Measurements from ENCODE around the gene SMOC2. TPM values are rescaled to one million over a fixed set of nuclear protein-coding genes. Genes with fewer than 3 reads are reported as not detected.

The SMOC2 gene
- total RNA-seq, 6 experiments from 2014 or later = 0.42 to 3.5 (median 1.2) TPM

DNA sequence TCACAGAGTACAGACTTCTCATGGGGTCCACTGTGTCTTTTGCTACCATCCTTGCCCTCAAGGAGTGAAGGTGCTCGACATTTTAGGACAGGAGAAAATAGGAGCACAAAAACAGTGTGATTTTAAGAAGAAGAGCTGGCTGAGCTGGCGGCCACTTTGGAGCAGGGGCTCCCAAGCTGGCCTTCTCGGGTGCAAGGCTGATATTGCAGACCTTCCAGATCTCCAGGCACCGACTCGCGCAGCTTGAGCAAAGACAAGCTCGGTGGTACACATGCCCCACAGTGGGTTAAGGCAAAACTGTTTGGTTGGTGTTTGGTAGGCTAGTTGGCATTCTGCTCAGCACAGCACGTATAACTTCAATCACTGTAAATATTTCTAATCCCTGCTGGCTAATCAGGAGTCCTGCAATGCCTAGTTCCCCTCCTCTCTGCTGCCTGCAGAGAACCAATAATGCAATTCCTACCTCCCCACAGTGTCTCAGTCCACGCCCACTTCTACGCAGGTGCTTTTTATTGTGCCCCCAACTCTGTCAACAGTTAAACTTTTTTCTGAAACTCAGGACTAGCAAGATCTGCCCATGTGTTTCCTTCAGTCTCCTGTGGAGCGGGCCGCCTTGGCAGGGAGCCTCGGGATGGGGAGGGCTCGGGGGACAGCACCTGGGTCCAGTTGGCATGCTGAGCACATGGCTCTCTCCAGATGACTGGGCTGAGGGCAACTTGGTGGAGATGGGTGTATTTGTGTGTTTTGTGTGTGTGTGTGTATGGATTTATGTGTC lies 12.7 kb upstream of the SMOC2 start:
- 55% methylated on average over 10 of the region's 14 CpGs for WGBS (ENCODE audit: insufficient coverage, low coverage, low lambda C conversion rate, missing lambda C conversion rate)
- ATAC-seq (no peak), DNase-seq (no peak)
- TF ChIP-seq POLR2A (IDR thresholded peaks at IDR 0.05) = no peak
- TF ChIP-seq, protein P1, sequence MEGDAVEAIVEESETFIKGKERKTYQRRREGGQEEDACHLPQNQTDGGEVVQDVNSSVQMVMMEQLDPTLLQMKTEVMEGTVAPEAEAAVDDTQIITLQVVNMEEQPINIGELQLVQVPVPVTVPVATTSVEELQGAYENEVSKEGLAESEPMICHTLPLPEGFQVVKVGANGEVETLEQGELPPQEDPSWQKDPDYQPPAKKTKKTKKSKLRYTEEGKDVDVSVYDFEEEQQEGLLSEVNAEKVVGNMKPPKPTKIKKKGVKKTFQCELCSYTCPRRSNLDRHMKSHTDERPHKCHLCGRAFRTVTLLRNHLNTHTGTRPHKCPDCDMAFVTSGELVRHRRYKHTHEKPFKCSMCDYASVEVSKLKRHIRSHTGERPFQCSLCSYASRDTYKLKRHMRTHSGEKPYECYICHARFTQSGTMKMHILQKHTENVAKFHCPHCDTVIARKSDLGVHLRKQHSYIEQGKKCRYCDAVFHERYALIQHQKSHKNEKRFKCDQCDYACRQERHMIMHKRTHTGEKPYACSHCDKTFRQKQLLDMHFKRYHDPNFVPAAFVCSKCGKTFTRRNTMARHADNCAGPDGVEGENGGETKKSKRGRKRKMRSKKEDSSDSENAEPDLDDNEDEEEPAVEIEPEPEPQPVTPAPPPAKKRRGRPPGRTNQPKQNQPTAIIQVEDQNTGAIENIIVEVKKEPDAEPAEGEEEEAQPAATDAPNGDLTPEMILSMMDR (IDR thresholded peaks at IDR 0.05) = no peak
- H3K36me3 ChIP-seq = no peaks in the 10 kb centered on the region
- H3K9me3 ChIP-seq = no peaks in the 10 kb centered on the region
- no peaks in the 10 kb centered on the region for H3K4me1 ChIP-seq
- no peak overlapping the region for H3K4me3 ChIP-seq
- intact Hi-C loops (cut with DNase I) = no loop called here
- H3K27ac ChIP-seq = no peak overlapping the region
- H3K27me3 ChIP-seq = no peaks in the 10 kb centered on the region

DNA sequence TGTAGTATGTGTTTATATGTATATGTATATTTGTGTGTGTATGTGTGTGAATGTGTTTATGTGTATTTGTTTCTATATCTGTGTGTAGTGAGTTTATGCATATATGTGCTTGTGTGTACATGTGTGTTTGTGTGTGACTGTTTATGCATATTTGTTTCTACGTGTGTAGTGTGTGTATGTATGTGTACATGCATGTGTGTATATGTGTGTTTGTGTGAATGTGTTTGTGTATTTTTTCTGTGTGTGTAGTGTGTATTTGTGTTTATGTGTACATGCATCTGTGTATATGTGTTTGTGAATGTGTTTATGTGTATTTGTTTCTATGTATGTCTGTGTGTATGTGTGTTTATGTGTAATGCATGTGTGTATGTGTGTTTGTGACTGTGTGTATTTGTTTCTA lies 12.1 kb upstream of the SMOC2 start:
- H3K4me1 ChIP-seq = no peaks in the 10 kb centered on the region
- H3K27me3 ChIP-seq = no peaks in the 10 kb centered on the region
- no peak overlapping the region for H3K27ac ChIP-seq
- DNase-seq (no peak), ATAC-seq (no peak)
- 61% methylated on average over 1 of the region's 1 CpG for WGBS (ENCODE audit: insufficient coverage, low coverage, low lambda C conversion rate, missing lambda C conversion rate)
- no peak for TF ChIP-seq POLR2A (IDR thresholded peaks at IDR 0.05)
- TF ChIP-seq, protein P1 (IDR thresholded peaks at IDR 0.05) = no peak
- no peaks in the 10 kb centered on the region for H3K9me3 ChIP-seq
- no peak overlapping the region for H3K4me3 ChIP-seq
- H3K36me3 ChIP-seq = no peaks in the 10 kb centered on the region
- intact Hi-C loops (cut with DNase I) = no loop called here

DNA sequence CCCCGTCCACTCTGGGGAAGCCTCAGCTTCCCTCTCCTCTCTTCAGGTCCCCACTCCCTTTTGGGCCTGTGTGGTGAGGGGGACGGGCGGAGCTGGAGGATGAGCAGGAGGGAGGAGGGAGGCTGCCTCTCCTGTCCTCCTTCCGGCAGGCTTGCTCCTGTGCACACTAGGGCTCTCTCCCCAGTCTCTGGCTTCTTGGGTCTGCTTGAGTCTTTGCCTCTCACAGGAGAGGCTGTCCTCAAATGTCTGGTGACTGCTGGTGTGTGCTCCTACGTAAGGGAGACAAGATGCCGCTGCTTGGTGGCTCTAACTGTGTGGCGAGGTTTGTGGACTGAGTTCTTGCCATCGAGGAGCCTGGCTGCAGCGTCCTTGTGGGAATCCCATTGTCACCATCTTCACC lies 8.8 kb upstream of the SMOC2 start:
- WGBS (ENCODE audit: insufficient coverage, low coverage, low lambda C conversion rate, missing lambda C conversion rate) = 42% methylated on average over 1 of the region's 9 CpGs

DNA sequence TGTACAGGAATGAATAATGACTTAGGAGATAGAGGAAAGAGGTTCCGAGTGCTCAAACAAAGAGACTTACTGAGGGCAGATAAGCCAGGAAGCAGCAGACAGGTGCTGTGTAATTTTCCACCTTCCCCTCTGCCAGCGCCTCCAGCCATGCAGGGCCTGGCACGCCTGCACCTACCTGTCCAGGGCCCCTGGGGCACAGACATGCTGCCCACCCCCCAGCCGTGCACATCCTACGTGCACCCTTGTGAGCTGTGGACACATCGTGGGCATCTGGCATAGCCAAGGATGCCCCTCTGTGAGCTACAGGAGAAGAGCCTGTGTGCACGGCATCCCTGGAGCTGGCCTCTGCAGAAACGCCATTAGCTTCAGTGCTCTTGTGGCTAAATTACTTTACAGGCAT lies 7.1 kb upstream of the SMOC2 start:
- no peak for ATAC-seq
- no peak overlapping the region for H3K27ac ChIP-seq
- no peak overlapping the region for H3K4me3 ChIP-seq
- TF ChIP-seq, protein P1 (IDR thresholded peaks at IDR 0.05) = no peak
- no peak for TF ChIP-seq POLR2A (IDR thresholded peaks at IDR 0.05)
- intact Hi-C loops (cut with DNase I) = no loop called here
- H3K36me3 ChIP-seq = no peaks in the 10 kb centered on the region
- no peaks in the 10 kb centered on the region for H3K9me3 ChIP-seq
- 75% methylated on average over 3 of the region's 8 CpGs for WGBS (ENCODE audit: insufficient coverage, low coverage, low lambda C conversion rate, missing lambda C conversion rate)
- no peaks in the 10 kb centered on the region for H3K27me3 ChIP-seq
- H3K4me1 ChIP-seq = no peaks in the 10 kb centered on the region
- no peak for DNase-seq

More for the DNA sequence above, 8.8 kb upstream of the SMOC2 start:
- H3K9me3 ChIP-seq = no peaks in the 10 kb centered on the region
- H3K27ac ChIP-seq = no peak overlapping the region
- no peaks in the 10 kb centered on the region for H3K27me3 ChIP-seq
- no peak overlapping the region for H3K4me3 ChIP-seq
- ATAC-seq (no peak), DNase-seq (no peak)
- intact Hi-C loops (cut with DNase I) = no loop called here
- H3K4me1 ChIP-seq = no peaks in the 10 kb centered on the region
- no peaks in the 10 kb centered on the region for H3K36me3 ChIP-seq
- TF ChIP-seq POLR2A (IDR thresholded peaks at IDR 0.05) = no peak
- TF ChIP-seq, protein P1 (IDR thresholded peaks at IDR 0.05) = no peak
